NCI-H1930 (cell line): ENCODE data around the gene LY6G5C.

ENCODE experiments used
- DNase-seq, 2 experiments: peaks; one replicate each; lab custom pipeline; 2025; lab: John Stamatoyannopoulos, UW

LY6G5C gene

GRCh38 chr6:31662124-31662723 is 18.6 kb downstream of the LY6G5C start:
- DNase-seq = no peak

DNA sequence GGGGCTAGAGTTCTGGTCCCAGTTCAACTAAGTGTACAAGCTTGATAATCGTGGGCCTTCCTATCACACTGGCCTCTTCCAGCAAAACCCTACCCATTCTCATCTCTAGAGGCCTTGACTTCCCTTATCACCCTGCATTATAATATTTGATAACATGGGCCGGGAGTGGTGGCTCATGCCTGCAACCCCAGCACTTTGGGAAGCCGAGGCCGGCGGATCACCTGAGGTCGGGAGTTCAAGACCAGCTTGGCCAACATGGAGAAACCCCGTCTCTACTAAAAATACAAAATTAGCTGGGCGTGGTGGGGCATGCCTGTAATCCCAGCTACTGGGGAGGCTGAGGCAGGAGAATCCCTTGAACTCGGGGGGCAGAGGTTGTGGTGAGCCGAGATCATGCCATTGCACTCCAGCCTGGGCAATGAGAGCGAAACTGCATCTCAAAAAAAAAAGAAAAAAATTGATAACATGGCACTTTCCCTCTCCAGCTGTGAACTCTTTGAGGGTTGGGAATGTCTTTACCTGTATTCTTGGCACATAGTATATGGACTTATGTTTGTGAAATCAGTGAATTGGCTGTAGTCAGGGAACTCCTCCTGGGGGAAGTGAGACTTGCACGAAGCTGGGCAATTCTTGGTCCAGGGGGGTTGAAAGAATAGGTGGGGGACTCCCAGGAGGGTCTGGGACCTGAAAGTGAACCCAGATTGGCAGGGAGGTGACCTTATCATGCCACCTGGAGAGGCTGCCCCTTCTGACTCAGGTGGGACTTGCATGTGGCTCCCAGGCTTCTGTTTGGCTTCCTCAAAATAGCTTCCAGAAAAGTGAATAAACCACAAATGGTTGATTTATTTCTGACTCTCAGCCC is 19.4 kb downstream of the LY6G5C start:
- no peak for DNase-seq

GRCh38 chr6:31660381-31661261 is 20.2 kb downstream of the LY6G5C start, which contains the start of gene C6orf47:
TSS of gene C6orf47 (minus strand) at chr6:31660778. CDS start at chr6:31659947, 831 bp downstream.
- peak; percentile 52 to 72 for DNase-seq

DNA sequence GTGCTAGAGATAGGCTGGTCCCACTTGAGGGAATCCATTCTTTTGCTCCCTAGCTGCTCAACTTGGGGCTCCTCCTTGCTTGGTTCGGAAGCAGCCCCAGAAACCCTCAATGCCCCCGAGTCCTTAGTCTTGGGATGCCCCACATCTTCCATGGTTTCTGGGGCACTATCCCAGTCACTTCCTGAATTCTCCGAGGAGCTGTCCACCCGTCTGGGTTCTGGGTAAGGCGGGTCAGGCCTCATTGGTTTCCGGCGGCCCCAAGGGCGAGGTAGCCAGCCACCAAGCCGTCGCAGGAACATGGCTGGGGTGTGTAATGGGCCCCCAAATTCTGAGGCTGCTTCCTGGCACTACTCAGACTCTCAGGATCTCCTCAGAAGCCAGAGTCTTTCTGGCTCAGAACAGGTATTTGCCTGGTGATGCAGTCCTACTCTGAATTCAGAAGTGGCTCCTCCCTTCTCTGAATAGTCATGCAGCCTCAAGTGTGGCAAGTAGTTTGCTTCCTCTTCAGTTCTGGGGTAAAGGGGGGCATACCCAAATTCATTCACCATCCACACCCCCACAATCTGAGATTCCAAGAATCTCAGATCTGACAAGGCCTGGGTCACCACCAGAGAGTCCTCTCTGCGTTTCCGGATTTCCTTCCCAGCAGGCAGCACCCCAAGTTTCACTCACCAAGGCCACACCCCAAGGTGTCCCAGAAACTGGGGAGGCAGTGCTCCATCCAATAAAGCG is 21.1 kb downstream of the LY6G5C start:
- DNase-seq = no peak

- no peak for DNase-seq
Measured at GRCh38 chr6:31658983-31659648, 21.8 kb downstream of the LY6G5C start.

DNA sequence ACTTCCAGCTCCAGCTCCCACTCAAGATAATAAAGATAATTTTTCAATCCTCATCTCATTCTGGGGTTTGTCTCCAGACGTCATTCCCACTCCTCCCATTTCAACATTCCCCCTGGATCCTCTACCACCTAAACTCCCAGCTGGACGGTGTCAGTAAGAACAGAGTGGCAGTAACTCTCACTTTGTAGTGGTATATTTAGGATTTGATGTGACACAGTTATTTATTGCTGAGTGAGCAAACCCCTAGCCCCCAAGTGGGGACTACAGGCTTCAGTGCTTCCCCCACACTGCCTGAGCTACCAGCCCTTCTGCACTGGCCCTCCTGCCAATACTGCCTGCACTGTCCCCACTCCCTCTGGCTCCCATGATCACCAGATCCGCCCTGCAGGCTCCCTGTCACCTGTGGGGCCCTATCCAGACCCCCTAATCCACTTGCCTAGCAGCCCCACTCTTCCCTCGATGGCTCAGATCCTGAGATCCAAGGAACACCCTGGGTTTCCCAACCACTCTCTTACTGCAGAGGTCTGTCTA is 22.6 kb downstream of the LY6G5C start:
- no peak for DNase-seq

DNA sequence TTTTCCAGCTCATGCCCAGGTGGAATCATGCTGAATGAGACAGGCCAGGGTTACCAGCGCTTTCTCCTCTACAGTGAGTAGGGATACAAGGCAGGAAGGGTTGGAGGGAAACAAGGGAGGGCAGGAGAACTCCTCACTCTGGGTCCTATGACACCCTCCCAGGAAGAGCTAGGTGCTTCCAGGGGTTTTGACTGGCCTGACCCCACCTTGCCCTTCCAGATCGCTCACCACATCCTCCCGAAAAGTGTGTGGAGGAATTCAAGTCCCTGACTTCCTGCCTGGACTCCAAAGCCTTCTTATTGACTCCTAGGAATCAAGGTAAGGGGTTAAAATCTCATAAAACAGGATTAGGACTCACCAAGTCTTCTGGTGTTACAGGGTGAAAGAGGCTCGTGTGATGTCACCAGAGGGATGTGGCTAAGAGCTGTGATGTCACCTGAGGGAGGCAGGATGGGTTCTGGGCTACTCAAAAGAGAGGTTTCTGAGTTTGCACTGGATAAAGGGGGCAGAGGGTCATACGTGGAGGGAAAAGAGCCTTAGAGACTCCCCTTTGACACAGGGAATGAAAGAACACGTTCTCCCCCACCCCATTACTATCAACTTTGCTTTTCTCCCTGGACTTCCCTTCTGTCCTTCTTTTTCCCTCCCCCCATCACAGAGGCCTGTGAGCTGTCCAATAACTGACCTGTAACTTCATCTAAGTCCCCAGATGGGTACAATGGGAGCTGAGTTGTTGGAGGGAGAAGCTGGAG is 23.3 kb downstream of the LY6G5C start:
- DNase-seq = no peak

GRCh38 chr6:31655349-31656237 is 25.3 kb downstream of the LY6G5C start, which contains the start of gene APOM:
TSS of gene APOM (plus strand) at chr6:31655894. CDS start at chr6:31655967, 73 bp downstream.
- DNase-seq = no peak

- DNase-seq = no peak
Measured at GRCh38 chr6:31654574-31655348, 26.1 kb downstream of the LY6G5C start.

- DNase-seq = peak; percentile 88 to 98
Measured at GRCh38 chr6:31652925-31653724, 27.7 kb downstream of the LY6G5C start.

DNA sequence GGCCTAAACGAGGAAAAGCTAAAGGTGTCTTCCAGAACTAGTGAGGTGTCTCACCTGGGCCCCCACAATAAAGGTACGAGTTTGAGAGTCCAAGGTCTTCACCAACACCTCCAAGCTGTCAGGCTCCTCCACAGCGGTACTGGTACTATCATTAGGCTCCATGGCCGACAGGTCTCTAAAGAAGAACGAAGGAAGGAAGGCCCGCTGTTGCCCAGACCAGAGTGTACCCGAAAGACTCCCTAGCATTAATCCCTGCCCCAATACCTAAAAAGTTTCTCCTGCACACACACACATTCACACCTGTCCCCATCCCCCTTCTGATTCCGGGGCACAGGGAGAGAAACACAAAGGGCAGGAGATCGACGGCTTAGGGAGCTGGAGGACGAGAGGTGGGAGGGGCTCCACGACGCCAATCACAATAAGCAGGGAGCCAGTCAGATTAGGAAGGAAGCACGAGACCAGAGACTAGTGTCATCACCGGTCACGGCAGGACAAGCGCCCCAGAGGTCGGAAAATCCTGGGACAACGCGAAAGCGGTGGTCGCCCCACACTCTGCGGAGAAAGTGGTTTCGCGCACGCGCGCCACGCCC is 29.2 kb downstream of the LY6G5C start:
- DNase-seq = peak in 1 of 2 experiments; percentile 60

DNA sequence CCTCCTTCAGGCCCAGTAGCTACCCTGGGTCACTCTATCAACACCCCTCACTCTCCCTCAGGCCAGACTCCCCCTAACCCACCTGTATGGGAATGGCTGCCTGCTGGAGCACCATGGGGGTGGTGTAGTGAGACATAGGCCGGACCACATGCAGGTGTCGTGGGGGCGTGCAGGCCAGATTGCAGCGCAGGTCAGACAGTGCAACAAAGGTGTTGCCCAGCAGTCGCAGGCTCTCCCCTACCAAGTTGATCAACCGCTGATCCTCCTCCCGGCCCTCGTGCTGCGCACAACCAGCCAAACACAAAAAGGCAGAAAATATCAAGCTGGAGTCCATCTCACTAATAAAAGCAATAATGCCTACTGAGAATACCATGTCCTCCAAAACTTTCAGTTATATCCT is 35.5 kb downstream of the LY6G5C start:
- DNase-seq = no peak

- DNase-seq = no peak
Measured at GRCh38 chr6:31643818-31644454, 36.9 kb downstream of the LY6G5C start.

- no peak for DNase-seq
Measured at GRCh38 chr6:31642798-31643570, 37.9 kb downstream of the LY6G5C start.

DNA sequence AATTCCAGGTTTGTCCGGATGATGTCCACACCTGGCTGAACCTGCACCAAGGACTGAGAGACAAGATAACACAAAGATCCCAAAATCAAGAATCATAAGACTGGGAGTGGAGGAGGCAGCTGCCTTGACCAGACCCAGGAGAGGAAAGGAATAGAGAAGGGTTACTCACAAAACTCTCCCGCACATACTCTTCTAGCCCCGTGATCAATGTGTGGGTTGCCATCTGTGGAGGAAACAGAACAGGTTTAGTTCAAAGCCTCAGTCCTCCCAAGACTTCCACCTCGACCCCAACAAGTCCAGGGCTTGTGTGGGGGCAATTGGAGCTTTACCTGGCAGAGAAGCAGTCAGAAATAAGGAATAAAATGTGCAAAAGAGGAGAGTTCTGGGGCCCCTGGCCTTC is 39.5 kb downstream of the LY6G5C start:
- DNase-seq = no peak

DNA sequence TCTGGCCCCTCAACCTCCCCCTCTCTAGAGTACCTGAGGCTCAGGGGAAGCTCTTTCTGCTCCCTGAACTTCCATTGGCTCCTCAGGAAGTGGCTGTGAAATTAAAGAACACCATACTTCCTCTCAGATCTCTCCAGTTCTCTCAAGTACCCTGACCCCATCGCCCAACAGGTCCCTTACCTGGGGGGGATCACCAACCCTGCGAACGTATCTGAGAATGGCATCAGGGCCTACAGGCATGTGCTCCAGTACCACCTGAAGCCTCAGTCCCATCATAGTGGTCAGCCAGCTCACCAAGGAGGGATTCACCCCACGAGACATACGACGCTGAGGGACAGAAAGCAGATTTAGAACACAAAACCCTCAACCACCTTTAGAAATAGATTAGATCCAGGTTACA is 40.3 kb downstream of the LY6G5C start:
- DNase-seq = no peak
